ENCODE results near the gene ELP4.

DNA sequence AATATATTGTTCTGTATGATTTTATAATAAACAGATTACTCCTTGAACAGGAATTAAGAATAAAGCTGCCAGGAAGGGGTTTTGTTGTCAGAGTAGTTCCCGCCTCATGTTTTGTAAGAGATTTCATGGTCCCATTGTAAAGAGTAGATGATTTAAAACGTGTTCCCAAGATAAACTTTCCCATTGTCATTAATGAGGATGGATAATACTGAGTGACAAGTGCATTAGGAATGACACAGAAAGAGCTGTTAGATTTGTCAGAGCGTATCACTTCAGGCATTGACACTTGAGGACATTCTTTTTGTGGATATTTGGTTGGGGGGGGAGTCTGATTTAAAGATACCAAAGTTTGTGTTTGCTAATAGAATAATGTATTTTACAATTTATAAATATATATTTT lies 154.6 kb downstream of the ELP4 start:
- TF ChIP-seq, protein P1, sequence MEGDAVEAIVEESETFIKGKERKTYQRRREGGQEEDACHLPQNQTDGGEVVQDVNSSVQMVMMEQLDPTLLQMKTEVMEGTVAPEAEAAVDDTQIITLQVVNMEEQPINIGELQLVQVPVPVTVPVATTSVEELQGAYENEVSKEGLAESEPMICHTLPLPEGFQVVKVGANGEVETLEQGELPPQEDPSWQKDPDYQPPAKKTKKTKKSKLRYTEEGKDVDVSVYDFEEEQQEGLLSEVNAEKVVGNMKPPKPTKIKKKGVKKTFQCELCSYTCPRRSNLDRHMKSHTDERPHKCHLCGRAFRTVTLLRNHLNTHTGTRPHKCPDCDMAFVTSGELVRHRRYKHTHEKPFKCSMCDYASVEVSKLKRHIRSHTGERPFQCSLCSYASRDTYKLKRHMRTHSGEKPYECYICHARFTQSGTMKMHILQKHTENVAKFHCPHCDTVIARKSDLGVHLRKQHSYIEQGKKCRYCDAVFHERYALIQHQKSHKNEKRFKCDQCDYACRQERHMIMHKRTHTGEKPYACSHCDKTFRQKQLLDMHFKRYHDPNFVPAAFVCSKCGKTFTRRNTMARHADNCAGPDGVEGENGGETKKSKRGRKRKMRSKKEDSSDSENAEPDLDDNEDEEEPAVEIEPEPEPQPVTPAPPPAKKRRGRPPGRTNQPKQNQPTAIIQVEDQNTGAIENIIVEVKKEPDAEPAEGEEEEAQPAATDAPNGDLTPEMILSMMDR (IDR thresholded peaks at IDR 0.05; ENCODE audit: low read length), result no peak
- no peak for TF ChIP-seq EZH2 (IDR thresholded peaks at IDR 0.05; ENCODE audit: borderline replicate concordance, low read length)
